Chondrocyte (in vitro differentiated cells): Measurements from ENCODE around the gene KLHL3. TPM values are rescaled to one million over a fixed set of nuclear protein-coding genes. Genes with fewer than 3 reads are reported as not detected.

Experiments used
- DNase-seq: peaks from one replicate; pipeline ENCODE4 v3.0.0; 2021; ENCODE audit warnings: mixed read lengths, low spot score
- H3K27ac Mint-ChIP-seq: one replicate; pipeline ENCODE4 v1.8.0; 2021; ENCODE audit warnings: mild to moderate bottlenecking, moderate library complexity, mixed read lengths; ENCODE audit not compliant: unreplicated experiment
- H3K27me3 Mint-ChIP-seq: 2 replicates; pipeline ENCODE4 v1.8.0; 2021; ENCODE audit warnings: low read depth, mixed read lengths
- H3K36me3 Mint-ChIP-seq: 2 replicates; pipeline ENCODE4 v1.8.0; 2021; ENCODE audit warnings: low read depth, mixed read lengths
- H3K4me1 Mint-ChIP-seq: 2 replicates; pipeline ENCODE4 v1.8.0; 2021; ENCODE audit warnings: low read depth, mild to moderate bottlenecking, mixed read lengths
- H3K4me3 Mint-ChIP-seq: one replicate; pipeline ENCODE4 v1.8.0; 2021; ENCODE audit warnings: mild to moderate bottlenecking, moderate library complexity, mixed read lengths; ENCODE audit not compliant: unreplicated experiment
- H3K9me3 Mint-ChIP-seq: 2 replicates; pipeline ENCODE4 v1.8.0; 2021; ENCODE audit warnings: low read depth, mixed read lengths
- CTCF ChIP-seq: fragments of 200-600 bp; sonication (generic); IDR thresholded peaks from 2 replicates; pipeline ENCODE4 v1.5.0; 2021; ENCODE audit warnings: antibody characterized with exemption, mild to moderate bottlenecking, moderate library complexity
- total RNA-seq: library from RNA; stranded (reverse); gene quantifications from 3 replicates; pipeline ENCODE4 v1.2.1, GENCODE V29; 2021

The KLHL3 gene
- total RNA-seq, 1 donor from 2014 or later: 1.9 TPM

DNA sequence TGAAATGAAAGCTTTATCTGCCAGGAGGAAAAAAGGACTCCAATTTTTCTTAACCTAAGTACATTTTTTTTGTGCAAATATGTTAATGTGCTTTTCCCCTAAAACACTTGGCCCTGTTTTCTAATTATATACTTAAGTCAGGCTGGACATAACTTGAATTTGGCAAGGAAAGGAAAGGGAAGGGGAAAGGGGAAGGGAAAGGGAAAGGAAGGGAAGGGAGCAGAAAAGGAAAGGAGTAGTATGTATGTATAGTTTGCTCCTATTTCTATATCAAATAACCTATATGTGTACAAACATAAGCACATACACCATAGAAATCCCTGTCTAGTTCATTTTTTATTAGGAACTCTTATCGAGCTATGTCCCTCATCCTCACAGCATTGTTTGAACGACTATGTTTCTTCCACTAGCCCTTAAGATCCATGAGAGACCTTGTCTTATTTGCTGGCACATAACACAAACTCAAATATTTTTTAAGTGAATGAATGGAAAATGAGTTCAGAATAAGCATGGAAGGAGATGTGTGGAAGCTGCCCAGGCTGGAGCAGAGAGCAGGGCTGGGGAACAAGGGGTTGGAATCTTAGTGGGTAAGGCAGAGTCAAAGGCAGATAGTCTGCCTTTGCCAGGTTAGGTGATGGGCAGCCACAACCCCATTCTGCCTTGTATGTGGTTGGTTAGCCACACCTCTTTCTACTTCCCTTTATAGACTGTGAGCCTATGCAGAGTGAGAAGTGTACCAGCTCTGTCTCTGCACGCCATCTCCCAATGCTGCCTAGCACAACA, 70.0 kb downstream of the KLHL3 start:
- no peak overlapping the region for H3K27ac Mint-ChIP-seq
- no peak overlapping the region for H3K4me3 Mint-ChIP-seq
- no peak for DNase-seq
- no peaks in the 10 kb centered on the region for H3K9me3 Mint-ChIP-seq
- no peaks in the 10 kb centered on the region for H3K27me3 Mint-ChIP-seq
- H3K36me3 Mint-ChIP-seq: no peaks in the 10 kb centered on the region
- no peak for TF ChIP-seq CTCF
- peaks cover 7% of the 10 kb centered on the region for H3K4me1 Mint-ChIP-seq

- DNase-seq: no peak
Observed at GRCh38 chr5:137660349-137660817, 75.5 kb downstream of the KLHL3 start.

GRCh38 chr5:137659209-137659608, 76.7 kb downstream of the KLHL3 start:
- no peak overlapping the region for H3K4me3 Mint-ChIP-seq
- no peak for DNase-seq
- H3K27ac Mint-ChIP-seq: no peak overlapping the region
- H3K4me1 Mint-ChIP-seq: peaks cover 3% of the 10 kb centered on the region
- H3K36me3 Mint-ChIP-seq: no peaks in the 10 kb centered on the region
- H3K27me3 Mint-ChIP-seq: no peaks in the 10 kb centered on the region
- H3K9me3 Mint-ChIP-seq: no peaks in the 10 kb centered on the region
- TF ChIP-seq CTCF: no peak

More at GRCh38 chr5:137660349-137660817, 75.5 kb downstream of the KLHL3 start:
- Mint-ChIP-seq H3K36me3 (no peaks in the 10 kb centered on the region), H3K9me3 (no peaks in the 10 kb centered on the region), H3K4me3 (no peak overlapping the region), H3K27ac (no peak overlapping the region), H3K27me3 (no peaks in the 10 kb centered on the region), H3K4me1 (peaks cover 3% of the 10 kb centered on the region)
- peak; percentile 91 for TF ChIP-seq CTCF

GRCh38 chr5:137658324-137658723, 77.6 kb downstream of the KLHL3 start:
- no peak for TF ChIP-seq CTCF
- Mint-ChIP-seq H3K27me3 (no peaks in the 10 kb centered on the region), H3K4me3 (no peak overlapping the region), H3K9me3 (no peaks in the 10 kb centered on the region), H3K36me3 (no peaks in the 10 kb centered on the region), H3K4me1 (peaks cover 3% of the 10 kb centered on the region), H3K27ac (no peak overlapping the region)
- no peak for DNase-seq

GRCh38 chr5:137657073-137657472, 78.8 kb downstream of the KLHL3 start:
- DNase-seq: no peak
- TF ChIP-seq CTCF: no peak
- H3K36me3 Mint-ChIP-seq: peaks cover 2% of the 10 kb centered on the region
- H3K27me3 Mint-ChIP-seq: no peaks in the 10 kb centered on the region
- no peaks in the 10 kb centered on the region for H3K9me3 Mint-ChIP-seq
- H3K4me3 Mint-ChIP-seq: no peak overlapping the region
- no peak overlapping the region for H3K27ac Mint-ChIP-seq
- H3K4me1 Mint-ChIP-seq: peaks cover 3% of the 10 kb centered on the region
